ENCODE data around the gene CDKN2B-AS1.
"Not testable (repeated sequence)": the region's sequence is repeated elsewhere in the genome, so short reads cannot be mapped to it uniquely, and the experiment has no call there.

CDKN2B-AS1 gene

GRCh38 chr9:21994556-21995005 is at the start of gene CDKN2B-AS1:
CDKN2B-AS1 (plus strand) TSS chr9:21994791.
- peak; percentile 56 for DNase-seq

- no peak for DNase-seq
Measured at GRCh38 chr9:21945606-21946005, 49.0 kb upstream of the CDKN2B-AS1 start.

- DNase-seq, result no peak
Measured at GRCh38 chr9:21958833-21959232, 35.8 kb upstream of the CDKN2B-AS1 start.

GRCh38 chr9:21959268-21959667 is 35.3 kb upstream of the CDKN2B-AS1 start:
- not testable (repeated sequence) for DNase-seq

- no peak for DNase-seq
Measured at GRCh38 chr9:21961569-21961968, 33.0 kb upstream of the CDKN2B-AS1 start.

GRCh38 chr9:21964925-21965385 is 29.6 kb upstream of the CDKN2B-AS1 start:
- DNase-seq, result peak; percentile 74

- DNase-seq, result peak; percentile 67
Measured at GRCh38 chr9:21965401-21965951, 29.1 kb upstream of the CDKN2B-AS1 start.

GRCh38 chr9:21966140-21966851 is 28.3 kb upstream of the CDKN2B-AS1 start:
- DNase-seq, result no peak

- DNase-seq, result no peak
Measured at GRCh38 chr9:21967169-21967568, 27.4 kb upstream of the CDKN2B-AS1 start.

GRCh38 chr9:21967702-21968101 is 26.9 kb upstream of the CDKN2B-AS1 start:
- no peak for DNase-seq

GRCh38 chr9:21968331-21969010 is 26.1 kb upstream of the CDKN2B-AS1 start:
- DNase-seq, result no peak

- no peak for DNase-seq
Measured at GRCh38 chr9:21969011-21969940, 25.3 kb upstream of the CDKN2B-AS1 start.

- DNase-seq, result no peak
Measured at GRCh38 chr9:21969951-21970799, 24.4 kb upstream of the CDKN2B-AS1 start.

- DNase-seq, result no peak
Measured at GRCh38 chr9:21970800-21971640, 23.6 kb upstream of the CDKN2B-AS1 start.

GRCh38 chr9:21972361-21972760 is 22.2 kb upstream of the CDKN2B-AS1 start:
- no peak for DNase-seq

- no peak for DNase-seq
Measured at GRCh38 chr9:21974343-21974721, 20.3 kb upstream of the CDKN2B-AS1 start.

- peak; percentile 69 for DNase-seq
Measured at GRCh38 chr9:21974722-21975409, 19.7 kb upstream of the CDKN2B-AS1 start.

- no peak for DNase-seq
Measured at GRCh38 chr9:21976334-21976875, 18.2 kb upstream of the CDKN2B-AS1 start.

- DNase-seq, result no peak
Measured at GRCh38 chr9:21982391-21982790, 12.2 kb upstream of the CDKN2B-AS1 start.

All from stimulated activated CD4-positive, alpha-beta T cell treated with anti-CD3 and anti-CD28 coated beads, Interleukin-15, amount 100 ng/mL, for 24 hours (primary cell).